A549 (cell line): Measurements from ENCODE around the gene KIAA1671. TPM values are rescaled to one million over a fixed set of nuclear protein-coding genes. Genes with fewer than 3 reads are reported as not detected.

Source experiments
- ATAC-seq, 2 experiments: fragments of 200-7000 bp in 1 of 2; fragments of >200 bp in 1 of 2; cut with Nextera tagmentation in 1 of 2; cut with Tn5 transposase in 1 of 2; 3 replicates each; pipeline versions ENCODE4 v1.8.0 to v1.9.1; 2018 to 2020; ENCODE audit warnings: mild to moderate bottlenecking in 1 of 2, moderate library complexity in 1 of 2
- CTCF ChIA-PET: fragments of 300-600 bp; sonication (Branson Sonifier 250); formaldehyde crosslinking; extraction: SDS; loops from one replicate; lab custom pipeline; 2021; ENCODE audit warnings: antibody characterized with exemption, inconsistent platforms; lab: Yijun Ruan, JAX
- POLR2A ChIA-PET: fragments of 350-600 bp; formaldehyde crosslinking; extraction: SDS; loops from one replicate; lab custom pipeline; 2021; ENCODE audit warnings: antibody characterized with exemption, inconsistent platforms; lab: Yijun Ruan, JAX
- DNase-seq, 2 experiments: peaks; one replicate each; pipeline versions ENCODE4 v3.0.0 to v3.0.0-alpha.2; 2011 to 2016; ENCODE audit warnings: low read depth in 1 of 2, low spot score in 1 of 2
- FAIRE-seq: peaks from 2 replicates; lab custom pipeline; 2011; peaks lifted over from hg19 to GRCh38; lab: Jason Lieb, UNC
- H3K27ac ChIP-seq, 2 experiments: fragments of >200 bp; sonication (Bioruptor Twin); formaldehyde crosslinking; 3 replicates each; pipeline ENCODE4 v1.5.1; 2016 to 2017
- H3K4me1 ChIP-seq: fragments of >200 bp; sonication (Bioruptor Twin); formaldehyde crosslinking; 3 replicates; pipeline ENCODE4 v1.6.1; 2016
- H3K4me2 ChIP-seq: fragments of >200 bp; sonication (Bioruptor Twin); formaldehyde crosslinking; 3 replicates; pipeline ENCODE4 v1.6.1; 2016
- H3K4me3 ChIP-seq: fragments of >200 bp; sonication (Bioruptor Twin); formaldehyde crosslinking; 3 replicates; pipeline ENCODE4 v1.5.1; 2016
- H3K9me3 ChIP-seq: fragments of >200 bp; sonication (Bioruptor Twin); formaldehyde crosslinking; 3 replicates; pipeline ENCODE4 v1.6.1; 2016
- ATOH8 ChIP-seq: fragments of 250-450 bp; sonication (Bioruptor Pico); IDR thresholded peaks from 2 replicates; pipeline ENCODE4 v1.5.0; 2020; ENCODE audit warnings: low read depth, mild to moderate bottlenecking, moderate library complexity
- BHLHE40 ChIP-seq: IDR thresholded peaks from 2 replicates; pipeline ENCODE4 v1.6.1; 2012; ENCODE audit warnings: low read depth, low read length, inconsistent platforms
- CBX8 ChIP-seq: fragments of 200-600 bp; sonication (generic); IDR thresholded peaks from 2 replicates; pipeline ENCODE4 v1.6.1; 2016
- CEBPB ChIP-seq, 2 experiments: fragments of >200 bp in 1 of 2; sonication (Bioruptor Twin) in 1 of 2; formaldehyde crosslinking in 1 of 2; IDR thresholded peaks; 2 replicates each; pipeline ENCODE4 v1.6.1; 2012 to 2016
- CHD2 ChIP-seq: fragments of 150-350 bp; IDR thresholded peaks from 2 replicates; pipeline ENCODE4 v1.6.1; 2014; ENCODE audit warnings: low read length; ENCODE audit not compliant: partially characterized antibody
- CHD4 ChIP-seq: fragments of 200-600 bp; sonication (generic); IDR thresholded peaks from 2 replicates; pipeline ENCODE4 v1.6.1; 2016; ENCODE audit warnings: antibody characterized with exemption, mild to moderate bottlenecking, borderline replicate concordance
- CTCF ChIP-seq: fragments of >200 bp; sonication (Bioruptor Twin); formaldehyde crosslinking; IDR thresholded peaks from 3 replicates; pipeline ENCODE4 v1.5.1; 2016
- E2F6 ChIP-seq: IDR thresholded peaks from 2 replicates; pipeline ENCODE4 v1.6.1; 2012; ENCODE audit warnings: low read depth, borderline replicate concordance
- FOSL2 ChIP-seq, 2 experiments: fragments of 450-650 bp in 1 of 2; fragments of >200 bp in 1 of 2; sonication (Bioruptor Twin) in 1 of 2; formaldehyde crosslinking; IDR thresholded peaks; 2 replicates each; pipeline versions ENCODE4 v1.5.0 to v1.6.1; 2016 to 2020; ENCODE audit warnings: mild to moderate bottlenecking in 1 of 2, moderate library complexity in 1 of 2
- FOXS1 ChIP-seq: fragments of 250-450 bp; sonication (Bioruptor Pico); IDR thresholded peaks from 2 replicates; pipeline ENCODE4 v1.5.0; 2020; ENCODE audit warnings: mild to moderate bottlenecking, moderate library complexity
- GATA3 ChIP-seq: IDR thresholded peaks from 2 replicates; pipeline ENCODE4 v1.6.1; 2012; ENCODE audit warnings: borderline replicate concordance
- HDAC2 ChIP-seq: fragments of 200-600 bp; sonication (generic); IDR thresholded peaks from 2 replicates; pipeline ENCODE4 v1.6.1; 2016
- HES2 ChIP-seq: fragments of >200 bp; sonication (Bioruptor Twin); formaldehyde crosslinking; IDR thresholded peaks from 2 replicates; pipeline ENCODE4 v1.6.1; 2016
- HMGXB4 ChIP-seq: fragments of 250-450 bp; sonication (Bioruptor Pico); IDR thresholded peaks from 2 replicates; pipeline ENCODE4 v1.5.0; 2021; ENCODE audit warnings: mild to moderate bottlenecking, moderate library complexity, borderline replicate concordance
- HOXB13 ChIP-seq: fragments of 250-450 bp; sonication (Bioruptor Pico); IDR thresholded peaks from 2 replicates; pipeline ENCODE4 v1.5.0; 2020; ENCODE audit warnings: low read depth, mild to moderate bottlenecking, moderate library complexity
- HOXB5 ChIP-seq: fragments of 250-450 bp; sonication (Bioruptor Pico); IDR thresholded peaks from 2 replicates; pipeline ENCODE4 v1.5.0; 2020; ENCODE audit warnings: mild to moderate bottlenecking, moderate library complexity
- JUNB ChIP-seq: fragments of >200 bp; sonication (Bioruptor Twin); formaldehyde crosslinking; IDR thresholded peaks from 2 replicates; pipeline ENCODE4 v1.6.1; 2016
- KDM1A ChIP-seq: fragments of 200-600 bp; sonication (generic); IDR thresholded peaks from 2 replicates; pipeline ENCODE4 v1.6.1; 2016; ENCODE audit warnings: low read depth, mild to moderate bottlenecking
- KDM5A ChIP-seq: fragments of 200-600 bp; sonication (generic); IDR thresholded peaks from 2 replicates; pipeline ENCODE4 v1.6.1; 2016; ENCODE audit warnings: antibody characterized with exemption, mild to moderate bottlenecking
- MAFK ChIP-seq: fragments of 450-650 bp; IDR thresholded peaks from 2 replicates; pipeline ENCODE4 v1.6.1; 2014; ENCODE audit not compliant: partially characterized antibody
- MAX ChIP-seq: IDR thresholded peaks from 2 replicates; pipeline ENCODE4 v1.6.1; 2012
- NFE2L2 ChIP-seq: fragments of 150-350 bp; conservative IDR thresholded peaks from 2 replicates; pipeline ENCODE4 v1.6.1; 2014; ENCODE audit warnings: low read length
- PHF8 ChIP-seq: fragments of 200-600 bp; sonication (generic); IDR thresholded peaks from 2 replicates; pipeline ENCODE4 v1.6.1; 2016; ENCODE audit warnings: low read depth, mild to moderate bottlenecking, antibody characterized with exemption, moderate library complexity, borderline replicate concordance
- POLR2A ChIP-seq: IDR thresholded peaks from 2 replicates; pipeline ENCODE4 v1.6.1; 2012; ENCODE audit warnings: mild to moderate bottlenecking, low read length
- POLR2AphosphoS2 ChIP-seq: conservative IDR thresholded peaks from 2 replicates; pipeline ENCODE4 v1.6.1; 2012; ENCODE audit warnings: low read length, improper control_type of control experiment, inconsistent platforms
- RAD21 ChIP-seq, 2 experiments: fragments of >200 bp in 1 of 2; sonication (Bioruptor Twin) in 1 of 2; formaldehyde crosslinking in 1 of 2; IDR thresholded peaks in 1 of 2; conservative IDR thresholded peaks in 1 of 2; 2 replicates in 1 of 2; 3 replicates in 1 of 2; pipeline ENCODE4 v1.6.1; 2012 to 2018; ENCODE audit warnings: inconsistent platforms in 1 of 2
- RARB ChIP-seq: fragments of 250-450 bp; sonication (Bioruptor Pico); IDR thresholded peaks from 2 replicates; pipeline ENCODE4 v1.8.0; 2021; ENCODE audit warnings: mild to moderate bottlenecking, moderate library complexity
- RCOR1 ChIP-seq: fragments of 150-350 bp; IDR thresholded peaks from 2 replicates; pipeline ENCODE4 v1.6.1; 2014; ENCODE audit warnings: antibody characterized with exemption, low read length, low read depth
- REST ChIP-seq: fragments of 200-600 bp; sonication (generic); IDR thresholded peaks from 2 replicates; pipeline ENCODE4 v1.6.1; 2016; ENCODE audit warnings: antibody characterized with exemption, mild to moderate bottlenecking, moderate library complexity
- RFX5 ChIP-seq: fragments of 450-650 bp; IDR thresholded peaks from 2 replicates; pipeline ENCODE4 v1.7.1; 2014; ENCODE audit warnings: antibody characterized with exemption, mild to moderate bottlenecking, moderate library complexity
- SMC3 ChIP-seq: fragments of >200 bp; sonication (Bioruptor Twin); formaldehyde crosslinking; IDR thresholded peaks from 3 replicates; pipeline ENCODE4 v1.6.1; 2018; ENCODE audit warnings: inconsistent platforms
- TFCP2L1 ChIP-seq: fragments of 250-450 bp; sonication (Bioruptor Pico); IDR thresholded peaks from 2 replicates; pipeline ENCODE4 v1.5.0; 2021; ENCODE audit warnings: mild to moderate bottlenecking
- TP53 ChIP-seq: fragments of 250-450 bp; sonication (Bioruptor Pico); IDR thresholded peaks from 2 replicates; pipeline ENCODE4 v1.5.0; 2021; ENCODE audit warnings: mild to moderate bottlenecking, moderate library complexity
- ZSCAN20 ChIP-seq: fragments of 250-450 bp; sonication (Bioruptor Pico); IDR thresholded peaks from 2 replicates; pipeline ENCODE4 v1.8.0; 2022; ENCODE audit warnings: mild to moderate bottlenecking, moderate library complexity
- WGBS: methylation state at CpG from one replicate; pipeline ENCODE4 v1.1.6; 2017; ENCODE audit errors: missing lambda C conversion rate; 5-methylcytosine and 5-hydroxymethylcytosine counted together
- polyA plus RNA-seq, 4 experiments: library from polyadenylated mRNA; depleted of rRNA in 3 of 4; stranded (reverse); fragments of >200 nt; fragmentation: RNase III in 1 of 4; extraction: RNeasy Plus Mini Kit Qiagen cat#74134 plus additional on column Dnase treatment in 1 of 4; gene quantifications; 2 replicates in 3 of 4; 3 replicates in 1 of 4; pipeline ENCODE4 v1.2.3, GENCODE V29; 2011 to 2017

KIAA1671 gene
- polyA plus RNA-seq, 2 of the 4 experiments (the other 2 are of a cell fraction): 5.3 to 7.9 TPM

GRCh38 chr22:25081409-25081824 lies 128.9 kb downstream of the KIAA1671 start:
- TF ChIP-seq TFCP2L1 (CRISPR knock-in tag): no peak
- TF ChIP-seq POLR2A: no peak
- no peak for TF ChIP-seq CEBPB (IDR thresholded peaks at IDR 0.05)
- no peak for TF ChIP-seq HES2
- no peak for TF ChIP-seq CHD4
- TF ChIP-seq RAD21 (conservative IDR thresholded peaks at IDR 0.05 in 1 of 2, IDR thresholded peaks at IDR 0.05 in 1 of 2): peak; percentile 51 to 60
- TF ChIP-seq HOXB5: no peak
- TF ChIP-seq RCOR1: no peak
- TF ChIP-seq CTCF: peak; percentile 45
- TF ChIP-seq FOXS1 (CRISPR knock-in tag): no peak
- TF ChIP-seq POLR2AphosphoS2: no peak
- no peak for TF ChIP-seq REST
- no peak for TF ChIP-seq CBX8
- TF ChIP-seq ATOH8 (CRISPR knock-in tag): no peak
- TF ChIP-seq JUNB: no peak
- TF ChIP-seq FOSL2 (IDR thresholded peaks at IDR 0.05): no peak
- no peak for TF ChIP-seq FOSL2 (CRISPR knock-in tag; IDR thresholded peaks at IDR 0.05)
- no peak for TF ChIP-seq CHD2
- TF ChIP-seq KDM5A: no peak
- TF ChIP-seq BHLHE40: peak; percentile 48; the same call in 1 of the 2 replicates
- TF ChIP-seq HDAC2: no peak
- no peak for TF ChIP-seq RARB
- TF ChIP-seq GATA3: no peak
- no peak for TF ChIP-seq ZSCAN20 (CRISPR knock-in tag)
- TF ChIP-seq HOXB13: no peak
- no peak for TF ChIP-seq HMGXB4 (CRISPR knock-in tag)
- no peak for TF ChIP-seq PHF8
- TF ChIP-seq TP53 (CRISPR knock-in tag): no peak
- no peak for TF ChIP-seq E2F6
- no peak for TF ChIP-seq NFE2L2
- peak; percentile 66 for TF ChIP-seq MAX
- TF ChIP-seq SMC3: 0 out of 3 replicates have a peak, but pooled peaks have one; percentile 9
- TF ChIP-seq MAFK: no peak
- TF ChIP-seq RFX5: no peak
- no peak for TF ChIP-seq KDM1A
- Histone ChIP-seq H3K27ac (no peak overlapping the region), H3K4me2 (no peak overlapping the region), H3K9me3 (no peaks in the 10 kb centered on the region), H3K4me1 (peaks cover 7% of the 10 kb centered on the region; the same call in 1 of the 3 replicates), H3K4me3 (no peak overlapping the region)
- ATAC-seq (peak in 1 of 2 experiments; percentile 71; a peak in 3 of 6 replicates), FAIRE-seq (no peak), DNase-seq (peak; percentile 29 to 49)
- ChIA-PET CTCF (interaction anchor here (0.7 to 2.0 kb wide), 11 partner anchors 9 to 312 kb away, joined by 3 to 8 read pairs (median 3); no protein-coding TSS in a partner anchor), POLR2A (no interaction called here)
- WGBS: 3% methylated on average over 3 of the region's 3 CpGs
